ENCODE data around the gene EMP3. TPM values are rescaled to one million over a fixed set of nuclear protein-coding genes. Genes with fewer than 3 reads are reported as not detected.
A peak's percentile ranks its signal among the peaks of the same experiment; 100 is the strongest.
"Not testable (repeated sequence)": the region's sequence is repeated elsewhere in the genome, so short reads cannot be mapped to it uniquely, and the experiment has no call there.

Gene EMP3
- total and polyA plus RNA-seq, 12 donors = 20.6 to 409 (median 103) TPM

DNA sequence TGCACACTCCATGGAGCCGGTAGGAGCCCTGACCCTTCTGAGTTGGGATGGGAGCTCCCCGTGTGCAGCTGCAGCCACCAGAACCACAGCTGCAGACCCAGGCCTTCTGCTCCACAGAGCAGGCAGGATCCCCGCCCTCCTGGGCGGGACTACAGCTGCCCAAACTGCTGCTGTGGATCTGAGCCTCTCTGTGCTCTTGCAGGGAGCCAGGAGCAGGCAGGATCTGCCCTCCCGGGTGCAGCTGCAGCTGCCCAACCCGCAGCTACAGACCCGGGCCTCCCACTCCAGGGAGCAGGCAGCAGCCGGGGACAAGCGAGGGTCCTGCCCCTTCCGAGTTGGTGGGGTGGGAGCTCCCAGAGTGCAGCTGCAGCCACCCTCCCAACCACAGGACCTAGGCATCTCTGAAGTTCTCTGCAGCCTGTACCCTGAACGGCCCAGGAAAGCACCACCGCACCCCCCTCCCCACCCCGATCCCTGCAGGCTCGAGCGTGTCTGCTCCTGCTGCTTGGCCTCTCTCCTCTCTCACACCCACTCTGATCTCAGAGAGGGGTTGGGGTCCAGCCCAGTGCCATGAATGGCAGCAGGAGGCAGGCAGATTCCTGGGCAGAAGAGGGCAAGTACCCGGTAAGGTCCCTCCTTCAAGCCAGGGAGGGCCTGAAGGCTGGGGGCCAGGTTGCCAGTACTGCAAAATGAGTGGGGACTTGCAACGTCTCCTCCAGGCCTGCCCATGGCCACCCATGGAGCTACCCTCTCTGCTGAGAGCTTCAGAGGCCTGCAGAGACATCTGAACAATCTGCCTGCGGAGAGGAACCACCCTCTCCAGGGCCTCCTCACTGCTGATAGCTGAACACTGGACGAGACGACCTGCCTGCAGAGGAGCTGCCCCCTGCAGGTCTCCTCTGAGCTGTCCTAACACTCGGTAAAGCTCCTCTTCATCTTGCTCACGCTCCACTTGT, 16.4 kb upstream of the EMP3 start:
- DNase-seq = no peak
- TF ChIP-seq, protein P1, sequence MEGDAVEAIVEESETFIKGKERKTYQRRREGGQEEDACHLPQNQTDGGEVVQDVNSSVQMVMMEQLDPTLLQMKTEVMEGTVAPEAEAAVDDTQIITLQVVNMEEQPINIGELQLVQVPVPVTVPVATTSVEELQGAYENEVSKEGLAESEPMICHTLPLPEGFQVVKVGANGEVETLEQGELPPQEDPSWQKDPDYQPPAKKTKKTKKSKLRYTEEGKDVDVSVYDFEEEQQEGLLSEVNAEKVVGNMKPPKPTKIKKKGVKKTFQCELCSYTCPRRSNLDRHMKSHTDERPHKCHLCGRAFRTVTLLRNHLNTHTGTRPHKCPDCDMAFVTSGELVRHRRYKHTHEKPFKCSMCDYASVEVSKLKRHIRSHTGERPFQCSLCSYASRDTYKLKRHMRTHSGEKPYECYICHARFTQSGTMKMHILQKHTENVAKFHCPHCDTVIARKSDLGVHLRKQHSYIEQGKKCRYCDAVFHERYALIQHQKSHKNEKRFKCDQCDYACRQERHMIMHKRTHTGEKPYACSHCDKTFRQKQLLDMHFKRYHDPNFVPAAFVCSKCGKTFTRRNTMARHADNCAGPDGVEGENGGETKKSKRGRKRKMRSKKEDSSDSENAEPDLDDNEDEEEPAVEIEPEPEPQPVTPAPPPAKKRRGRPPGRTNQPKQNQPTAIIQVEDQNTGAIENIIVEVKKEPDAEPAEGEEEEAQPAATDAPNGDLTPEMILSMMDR (IDR thresholded peaks at IDR 0.05) = no peak
- no peak for TF ChIP-seq POLR2A (IDR thresholded peaks at IDR 0.05)
- peaks cover 7 to 8% of the 10 kb centered on the region in 2 donors for H3K4me1 ChIP-seq (replicated peaks in 1 of 2)
- 61 to 75% (median 68%) methylated on average over 5 to 22 of the region's 22 CpGs for WGBS, 4 donors
- no peaks in the 10 kb centered on the region for H3K27me3 ChIP-seq
- H3K27ac ChIP-seq = no peak overlapping the region
- intact Hi-C loops (cut with DNase I) = no loop called here
- H3K36me3 ChIP-seq (replicated peaks in 1 of 2) = no peaks in the 10 kb centered on the region
- no peak overlapping the region for H3K4me3 ChIP-seq
- H3K9me3 ChIP-seq (replicated peaks in 1 of 3) = no peaks in the 10 kb centered on the region

DNA sequence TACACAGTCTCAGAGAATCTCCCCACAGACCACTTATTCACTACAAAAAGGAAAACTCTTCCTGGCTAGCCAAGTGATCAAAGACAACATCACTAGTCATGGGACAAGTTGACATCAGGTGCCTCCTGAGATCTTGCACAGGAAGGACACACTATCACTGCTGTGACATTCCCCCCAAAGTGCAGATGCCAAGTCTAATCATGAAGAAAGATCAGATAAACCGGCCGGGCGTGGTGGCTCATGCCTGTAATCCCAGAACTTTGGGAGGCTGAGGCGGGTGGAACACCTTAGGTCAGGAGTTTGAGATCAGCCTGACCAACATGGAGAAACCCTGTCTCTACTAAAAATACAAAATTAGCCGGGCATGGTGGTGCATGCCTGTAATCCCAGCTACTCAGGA, 15.6 kb upstream of the EMP3 start:
- H3K27me3 ChIP-seq; H3K4me1 ChIP-seq (replicated peaks in 1 of 2); H3K4me3 ChIP-seq; H3K9me3 ChIP-seq (replicated peaks in 1 of 3); DNase-seq; H3K36me3 ChIP-seq (replicated peaks in 1 of 2): not testable (repeated sequence)
- H3K27ac ChIP-seq = peak overlapping the region in 4 of 5 donors; percentile 14 to 45 (median 32)
- intact Hi-C loops (cut with DNase I) = loop anchor here in 1 of 2 donors (10.0 kb wide), 1 partner anchor 275 kb away; no protein-coding TSS in a partner anchor
- WGBS, 4 donors = 65 to 74% (median 67%) methylated on average over 4 to 5 of the region's 5 CpGs

DNA sequence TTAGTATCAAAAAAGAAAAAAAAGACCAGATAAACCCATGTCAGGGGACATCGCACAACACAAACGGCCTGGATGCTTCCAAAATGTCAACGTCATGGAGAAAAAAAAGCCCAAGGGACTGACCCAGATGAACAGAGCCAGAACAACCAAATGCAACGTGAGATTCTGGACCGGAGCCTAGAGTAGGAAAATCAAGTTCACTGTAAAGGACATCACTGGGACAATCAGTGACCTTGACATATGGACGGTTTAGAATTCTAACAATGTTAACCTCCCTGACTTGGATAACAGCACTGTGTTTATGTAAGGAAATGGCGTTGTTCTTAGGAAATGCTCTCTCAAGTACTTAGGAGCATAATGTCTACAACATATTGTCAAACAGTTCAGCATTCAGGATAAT, 15.1 kb upstream of the EMP3 start:
- Histone ChIP-seq H3K27me3 (no peaks in the 10 kb centered on the region), H3K4me3 (no peak overlapping the region), H3K9me3 (replicated peaks in 1 of 3) (no peaks in the 10 kb centered on the region), H3K27ac (peak overlapping the region in 4 of 5 donors; percentile 14 to 50 (median 40)), H3K36me3 (replicated peaks in 1 of 2) (no peaks in the 10 kb centered on the region), H3K4me1 (replicated peaks in 1 of 2) (peaks cover 7 to 8% of the 10 kb centered on the region in 2 donors)
- intact Hi-C loops (cut with DNase I) = loop anchor here in 1 of 2 donors (10.0 kb wide), 1 partner anchor 275 kb away; no protein-coding TSS in a partner anchor
- peak in 6 of 7 donors; percentile 52 to 77 (median 64) for DNase-seq
- 17 to 26% (median 20%) methylated on average over 7 of the region's 7 CpGs for WGBS, 4 donors
- no peak for TF ChIP-seq POLR2A (IDR thresholded peaks at IDR 0.05)
- TF ChIP-seq, protein P1 (IDR thresholded peaks at IDR 0.05) = no peak

DNA sequence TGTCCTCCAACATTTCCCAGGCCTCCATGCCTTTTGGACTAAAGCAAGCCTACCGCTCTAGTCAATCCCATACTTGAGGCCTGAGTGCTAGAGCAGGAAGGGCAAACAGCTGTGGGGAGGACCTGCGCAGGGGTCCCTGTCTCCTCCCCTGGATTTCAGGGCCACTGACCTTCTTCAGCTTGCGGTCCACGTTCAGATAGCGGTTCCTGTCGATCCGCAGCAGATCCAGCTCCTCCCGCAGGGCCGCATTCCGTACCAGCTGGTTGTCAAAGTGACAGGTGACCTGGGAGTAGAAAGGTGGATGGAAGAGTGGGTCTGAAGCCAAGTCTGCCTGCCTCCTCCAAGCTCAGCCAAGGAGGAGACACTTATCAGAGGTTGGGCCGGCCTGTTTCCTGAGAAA, 14.0 kb upstream of the EMP3 start:
- H3K4me3 ChIP-seq = no peak overlapping the region
- H3K27me3 ChIP-seq = no peaks in the 10 kb centered on the region
- no peaks in the 10 kb centered on the region for H3K36me3 ChIP-seq (replicated peaks in 1 of 2)
- H3K27ac ChIP-seq = no peak overlapping the region
- TF ChIP-seq POLR2A (IDR thresholded peaks at IDR 0.05) = no peak
- TF ChIP-seq, protein P1 (IDR thresholded peaks at IDR 0.05) = no peak
- 96 to 100% (median 98%) methylated on average over 9 to 11 of the region's 11 CpGs for WGBS, 4 donors
- intact Hi-C loops (cut with DNase I) = loop anchor here in 1 of 2 donors (10.0 kb wide), 1 partner anchor 273 kb away; no protein-coding TSS in a partner anchor
- H3K4me1 ChIP-seq (replicated peaks in 1 of 2) = peaks cover 7 to 8% of the 10 kb centered on the region in 2 donors
- DNase-seq = no peak
- no peaks in the 10 kb centered on the region for H3K9me3 ChIP-seq (replicated peaks in 1 of 3)

All from adrenal gland (tissue), 12 donors.